Caco-2 (cell line): ENCODE results near the gene SLC27A3. TPM values are rescaled to one million over a fixed set of nuclear protein-coding genes. Genes with fewer than 3 reads are reported as not detected.

ENCODE experiments used
- BruUV-seq: library from RNA; stranded (reverse); fragments of 400-500 nt; replicated peaks from 2 replicates; lab custom pipeline; 2021; lab: Mats Ljungman, UMichigan
- CTCF ChIA-PET: fragments of 300-600 bp; sonication (Branson Sonifier 250); formaldehyde crosslinking; loops from one replicate; lab custom pipeline; 2022; ENCODE audit warnings: antibody characterized with exemption; lab: Charles Lee
- POLR2A ChIA-PET: fragments of 300-600 bp; sonication (Branson Sonifier 250); formaldehyde crosslinking; loops from one replicate; lab custom pipeline; 2022; ENCODE audit warnings: antibody characterized with exemption; lab: Charles Lee
- DNase-seq, 2 experiments: peaks; one replicate each; pipeline versions ENCODE4 v3.0.0 to v3.0.0-alpha.2; 2020 to 2022
- H3K27me3 ChIP-seq: replicated peaks from 2 replicates; pipeline ENCODE4 v1.6.0; 2011; ENCODE audit warnings: low read length; ENCODE audit not compliant: control insufficient read depth, insufficient read depth
- H3K36me3 ChIP-seq: 2 replicates; pipeline ENCODE4 v1.5.1; 2011; ENCODE audit warnings: low read length; ENCODE audit not compliant: control insufficient read depth, insufficient read depth
- H3K4me1 ChIP-seq: fragments of 250-450 bp; sonication (Bioruptor Pico); 2 replicates; pipeline ENCODE4 v1.5.1; 2020; ENCODE audit warnings: mild to moderate bottlenecking
- H3K4me3 ChIP-seq: 2 replicates; pipeline ENCODE4 v1.5.1; 2011; ENCODE audit warnings: low read depth, mild to moderate bottlenecking, control low read depth, low read length
- H3K9me3 ChIP-seq: fragments of 250-450 bp; sonication (Bioruptor Pico); 2 replicates; pipeline ENCODE4 v1.5.1; 2020; ENCODE audit warnings: mild to moderate bottlenecking, moderate library complexity
- H3K27ac Mint-ChIP-seq: one replicate; pipeline ENCODE4 v1.8.0; 2022; ENCODE audit warnings: mixed read lengths; ENCODE audit not compliant: unreplicated experiment
- H3K27me3 Mint-ChIP-seq: one replicate; pipeline ENCODE4 v1.8.0; 2022; ENCODE audit warnings: mixed read lengths; ENCODE audit not compliant: insufficient read depth, unreplicated experiment
- H3K36me3 Mint-ChIP-seq: one replicate; pipeline ENCODE4 v1.8.0; 2022; ENCODE audit warnings: mild to moderate bottlenecking, mixed read lengths; ENCODE audit not compliant: insufficient read depth, unreplicated experiment
- H3K4me1 Mint-ChIP-seq: one replicate; pipeline ENCODE4 v1.8.0; 2022; ENCODE audit warnings: low read depth, mixed read lengths; ENCODE audit not compliant: unreplicated experiment
- H3K4me3 Mint-ChIP-seq: one replicate; pipeline ENCODE4 v1.8.0; 2022; ENCODE audit warnings: mild to moderate bottlenecking, moderate library complexity, mixed read lengths; ENCODE audit not compliant: unreplicated experiment
- H3K9me3 Mint-ChIP-seq: one replicate; pipeline ENCODE4 v1.8.0; 2022; ENCODE audit warnings: mixed read lengths; ENCODE audit not compliant: unreplicated experiment
- CTCF ChIP-seq, 2 experiments: fragments of 200-600 bp in 1 of 2; IDR thresholded peaks; 1 replicate in 1 of 2; 2 replicates in 1 of 2; pipeline versions ENCODE4 v1.5.1 to v1.8.0; 2011 to 2022; ENCODE audit warnings: antibody characterized with exemption in 1 of 2, control low read depth in 1 of 2, inconsistent platforms in 1 of 2, low read depth in 1 of 2, low read length in 1 of 2, mild to moderate bottlenecking in 1 of 2, moderate library complexity in 1 of 2; ENCODE audit not compliant: insufficient read depth in 1 of 2, severe bottlenecking in 1 of 2, unreplicated experiment in 1 of 2
- intact Hi-C: fragments of 100-400 bp; cut with micrococcal nuclease; formaldehyde crosslinking; loops from one replicate; pipeline ENCODE4 v1.10.0; 2022; ENCODE audit not compliant: unreplicated experiment
- total RNA-seq: library from RNA; stranded (reverse); gene quantifications from 2 replicates; pipeline ENCODE4 v1.2.3, GENCODE V29; 2022

SLC27A3 gene
- total RNA-seq, 1 experiment from 2014 or later: 22.8 TPM

GRCh38 chr1:153778824-153779519 lies 3.8 kb downstream of the SLC27A3 start:
- no peaks in the 10 kb centered on the region for H3K9me3 Mint-ChIP-seq
- peaks cover 11% of the 10 kb centered on the region for H3K4me1 ChIP-seq
- no peaks in the 10 kb centered on the region for H3K4me1 Mint-ChIP-seq
- ChIA-PET CTCF (no interaction called here), POLR2A (no interaction called here)
- peaks cover 26% of the 10 kb centered on the region for H3K36me3 Mint-ChIP-seq
- no peaks in the 10 kb centered on the region for H3K27me3 ChIP-seq
- no TSS peak for BruUV-seq
- no peak overlapping the region for H3K27ac Mint-ChIP-seq
- no peaks in the 10 kb centered on the region for H3K9me3 ChIP-seq
- no peak for TF ChIP-seq CTCF (IDR thresholded peaks at IDR 0.05; ENCODE audit: insufficient read depth in 1 of 2, low read depth in 1 of 2, low read length in 1 of 2, severe bottlenecking in 1 of 2, unreplicated experiment in 1 of 2)
- H3K36me3 ChIP-seq: no peaks in the 10 kb centered on the region
- H3K4me3 Mint-ChIP-seq: no peak overlapping the region
- H3K27me3 Mint-ChIP-seq: no peaks in the 10 kb centered on the region
- no peak for DNase-seq
- no peak overlapping the region for H3K4me3 ChIP-seq
- intact Hi-C loops: loop anchor here (10.0 kb wide), 1 partner anchor 264 kb away; no protein-coding TSS in a partner anchor

GRCh38 chr1:153779781-153780541 lies 4.8 kb downstream of the SLC27A3 start:
- POLR2A ChIA-PET: no interaction called here
- no peak overlapping the region for H3K27ac Mint-ChIP-seq

More at GRCh38 chr1:153779781-153780541, 4.8 kb downstream of the SLC27A3 start:
- H3K4me3 Mint-ChIP-seq: no peak overlapping the region
- CTCF ChIA-PET: interaction anchor here (0.7 kb wide), 1 partner anchor 143 kb away, joined by 3 read pairs; the partner anchor contains the start of gene GATAD2B
- no peaks in the 10 kb centered on the region for H3K27me3 Mint-ChIP-seq
- Histone ChIP-seq H3K36me3 (no peaks in the 10 kb centered on the region), H3K27me3 (no peaks in the 10 kb centered on the region), H3K4me3 (no peak overlapping the region), H3K4me1 (peaks cover 6% of the 10 kb centered on the region; the same call in 1 of the 2 replicates), H3K9me3 (no peaks in the 10 kb centered on the region)
- no peak for TF ChIP-seq CTCF (IDR thresholded peaks at IDR 0.05; ENCODE audit: insufficient read depth in 1 of 2, low read depth in 1 of 2, low read length in 1 of 2, severe bottlenecking in 1 of 2, unreplicated experiment in 1 of 2)
- no TSS peak for BruUV-seq
- intact Hi-C loops: loop anchor here (5.0 to 10.0 kb wide), 2 partner anchors 207 to 265 kb away; partner anchors contain the start of gene RAB13
- peaks cover under 1% of the 10 kb centered on the region for H3K4me1 Mint-ChIP-seq
- no peaks in the 10 kb centered on the region for H3K9me3 Mint-ChIP-seq
- H3K36me3 Mint-ChIP-seq: peaks cover 16% of the 10 kb centered on the region
- no peak for DNase-seq
